ENCODE measurements around the gene FAM47E. TPM values are rescaled to one million over a fixed set of nuclear protein-coding genes. Genes with fewer than 3 reads are reported as not detected.

The FAM47E gene
- total and polyA plus RNA-seq, 2 of the 8 experiments (the other 6 are each of a cell fraction or from before 2014, with no cell fraction given), result 1.3 to 1.4 TPM

DNA sequence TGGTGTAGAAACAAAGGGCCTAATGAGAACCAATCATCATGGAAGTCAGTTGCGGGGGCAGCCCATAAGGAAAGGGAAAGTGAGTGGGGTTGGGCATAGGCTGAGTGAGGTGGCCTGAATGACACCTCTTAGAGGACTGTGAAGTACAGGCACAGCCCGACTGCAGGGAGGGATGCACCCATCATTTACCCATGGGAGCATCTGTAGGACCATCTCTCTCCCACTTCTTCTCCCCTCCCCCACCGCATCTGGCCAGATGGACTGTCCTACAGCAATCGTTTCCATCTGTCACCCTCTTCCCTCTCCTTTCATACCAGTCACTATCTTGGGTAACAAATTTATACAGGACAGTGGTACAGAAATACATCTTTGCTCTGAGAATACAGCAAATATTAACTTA, 59.2 kb downstream of the FAM47E start:
- Histone ChIP-seq H3K23ac (ENCODE audit: insufficient read length) (no peak overlapping the region), H3K79me2 (ENCODE audit: control insufficient read depth in 1 of 2, insufficient read depth in 2 of 2, low read length in 2 of 2) (no peaks in the 10 kb centered on the region), H2BK12ac (ENCODE audit: low read depth, low read length) (no peak overlapping the region), H3K4me2 (ENCODE audit: insufficient read depth in 1 of 2, low read depth in 2 of 2, low read length in 2 of 2) (no peak overlapping the region), H3K56ac (replicated peaks; ENCODE audit: insufficient read length, low read depth, low read length) (no peak overlapping the region), H3K14ac (ENCODE audit: insufficient read length) (no peak overlapping the region), H3K27ac (ENCODE audit: low read depth, low read length) (no peak overlapping the region), H4K8ac (ENCODE audit: extremely low read depth, insufficient read depth, low read length) (no peak overlapping the region), H3K9me3 (ENCODE audit: insufficient read depth in 2 of 2, low read depth in 1 of 2, low read length in 1 of 2) (no peaks in the 10 kb centered on the region), H4K20me1 (replicated peaks in 1 of 2; ENCODE audit: control insufficient read depth in 1 of 2, insufficient read depth in 2 of 2, low read length in 2 of 2) (no peaks in the 10 kb centered on the region), H3K36me3 (ENCODE audit: control insufficient read depth in 2 of 4, insufficient read depth in 4 of 4, low read length in 3 of 4) (peaks cover 0 to 4% (median 0%) of the 10 kb centered on the region in 4 experiments; a peak in 2 of 8 replicates), H4K91ac (replicated peaks; ENCODE audit: insufficient read length, low read length) (no peak overlapping the region), H2BK120ac (replicated peaks; ENCODE audit: low read depth, low read length) (no peak overlapping the region), H2BK5ac (ENCODE audit: low read depth, low read length) (no peak overlapping the region), H2BK20ac (ENCODE audit: low read length) (no peak overlapping the region), H3K79me1 (ENCODE audit: low read depth, low read length) (no peaks in the 10 kb centered on the region), H3K23me2 (ENCODE audit: low read depth, low read length) (peaks cover 8% of the 10 kb centered on the region; the same call in 1 of the 2 replicates), H3K4ac (replicated peaks; ENCODE audit: insufficient read length, low read depth, low read length) (no peak overlapping the region), H2AFZ (ENCODE audit: low read length) (no peak overlapping the region), H3K9ac (replicated peaks in 1 of 4; ENCODE audit: extremely low read depth in 1 of 4, low read depth in 3 of 4, low read length in 3 of 4) (no peak overlapping the region), H2AK5ac (ENCODE audit: low read depth, low read length) (no peak overlapping the region), H4K5ac (ENCODE audit: insufficient read length, low read depth, low read length) (no peak overlapping the region), H2BK15ac (ENCODE audit: low read length) (no peak overlapping the region), H3K4me1 (replicated peaks in 1 of 4; ENCODE audit: control insufficient read depth in 3 of 4, insufficient read depth in 4 of 4, low read length in 3 of 4) (no peaks in the 10 kb centered on the region; a peak in 1 of 7 replicates), H3K27me3 (replicated peaks in 1 of 4; ENCODE audit: control insufficient read depth in 3 of 4, extremely low read depth in 1 of 4, insufficient read depth in 3 of 4, low read length in 3 of 4) (peaks cover 0 to 7% (median 3%) of the 10 kb centered on the region in 4 experiments; a peak in 4 of 7 replicates), H3K18ac (ENCODE audit: extremely low read depth, low read length) (no peak overlapping the region), H3K4me3 (ENCODE audit: extremely low read depth in 1 of 4, insufficient read depth in 2 of 4, low read depth in 3 of 4, low read length in 4 of 4) (no peak overlapping the region)
- FAIRE-seq (no peak), DNase-seq (ENCODE audit: low read depth in 1 of 2, low spot score in 2 of 2) (no peak)
- ChIA-PET POLR2A (ENCODE audit: partially characterized antibody) (no interaction called here), CTCF (ENCODE audit: partially characterized antibody) (interaction anchor here (1.5 kb wide), 1 partner anchor 131 kb away, joined by 6 read pairs; no protein-coding TSS in a partner anchor)
- 95% methylated on average over 4 of the region's 4 CpGs; no CpG with 5 or more reads in 1 of the 2 experiments for WGBS, 2 experiments (ENCODE audit: extremely low coverage in 1 of 2, insufficient coverage in 1 of 2, insufficient read length in 1 of 2, insufficient replicate concordance in 2 of 2, low coverage in 1 of 2, low lambda C conversion rate in 2 of 2, missing lambda C conversion rate in 1 of 2)
- no peak for TF ChIP-seq RNF2 (IDR thresholded peaks at IDR 0.05; ENCODE audit: borderline replicate concordance, low read depth, low read length, missing control alignments, poor library complexity, severe bottlenecking)
- TF ChIP-seq HDAC2 (IDR thresholded peaks at IDR 0.05; ENCODE audit: borderline replicate concordance in 1 of 2, low read depth in 2 of 2, low read length in 2 of 2), result no peak
- TF ChIP-seq CHD1 (IDR thresholded peaks at IDR 0.05; ENCODE audit: low read depth, low read length), result no peak
- TF ChIP-seq KDM4A (IDR thresholded peaks at IDR 0.05; ENCODE audit: low read depth, low read length, severe bottlenecking), result no peak
- TF ChIP-seq TAF1 (IDR thresholded peaks at IDR 0.05; ENCODE audit: low read depth, low read length), result no peak
- no peak for TF ChIP-seq SRF (IDR thresholded peaks at IDR 0.05; ENCODE audit: low read depth, low read length)
- TF ChIP-seq RAD21 (IDR thresholded peaks at IDR 0.05 in 1 of 2, conservative IDR thresholded peaks at IDR 0.05 in 1 of 2; ENCODE audit: low read depth in 2 of 2, low read length in 2 of 2), result no peak
- TF ChIP-seq CEBPB (IDR thresholded peaks at IDR 0.05; ENCODE audit: low read depth, low read length), result no peak
- no peak for TF ChIP-seq ASH2L (IDR thresholded peaks at IDR 0.05; ENCODE audit: low read length)
- TF ChIP-seq JUN (IDR thresholded peaks at IDR 0.05; ENCODE audit: low read depth, low read length), result no peak
- TF ChIP-seq SIX5 (IDR thresholded peaks at IDR 0.05; ENCODE audit: low read depth, low read length), result no peak
- TF ChIP-seq GABPA (IDR thresholded peaks at IDR 0.05; ENCODE audit: borderline replicate concordance, insufficient read depth, low read length), result no peak
- TF ChIP-seq CHD2 (IDR thresholded peaks at IDR 0.05; ENCODE audit: low read length), result no peak
- no peak for TF ChIP-seq NANOG (IDR thresholded peaks at IDR 0.05; ENCODE audit: insufficient read depth, low read depth, low read length, poor library complexity, severe bottlenecking)

Measured in H1 (cell line).